GM12891 (cell line): ENCODE data around the gene SPATA46.
"Not testable (repeated sequence)": the region's sequence is repeated elsewhere in the genome, so short reads cannot be mapped to it uniquely, and the experiment has no call there.

Experiments used
- DNase-seq: peaks from one replicate; pipeline ENCODE4 v3.0.0; 2011; ENCODE audit warnings: low spot score; ENCODE audit not compliant: insufficient read length
- FAIRE-seq: peaks from 2 replicates; lab custom pipeline; 2011; peaks lifted over from hg19 to GRCh38; lab: Jason Lieb, UNC
- PAX5 ChIP-seq: IDR thresholded peaks from 2 replicates; pipeline ENCODE4 v1.6.1; 2011; ENCODE audit warnings: low read length, moderate library complexity, mild to moderate bottlenecking; ENCODE audit not compliant: insufficient read depth, severe bottlenecking
- POLR2A ChIP-seq: IDR thresholded peaks from 2 replicates; pipeline ENCODE4 v1.6.1; 2011; ENCODE audit warnings: low read depth, low read length, control low read depth
- POLR2AphosphoS5 ChIP-seq: IDR thresholded peaks from 2 replicates; pipeline ENCODE4 v1.6.1; 2011; ENCODE audit warnings: low read depth, low read length, control low read depth
- POU2F2 ChIP-seq: IDR thresholded peaks from 2 replicates; pipeline ENCODE4 v1.6.1; 2011; ENCODE audit warnings: low read depth, mild to moderate bottlenecking, control low read depth, low read length, moderate library complexity
- SPI1 ChIP-seq: IDR thresholded peaks from 2 replicates; pipeline ENCODE4 v1.6.1; 2011; ENCODE audit warnings: low read depth, low read length, control low read depth
- TAF1 ChIP-seq: IDR thresholded peaks from 2 replicates; pipeline ENCODE4 v1.6.1; 2011; ENCODE audit warnings: low read depth, low read length, control low read depth

Gene SPATA46

GRCh38 chr1:162359523-162360236 lies 17.0 kb downstream of the SPATA46 start:
- no peak for TF ChIP-seq PAX5
- TF ChIP-seq POLR2A: no peak
- TF ChIP-seq SPI1: no peak
- TF ChIP-seq POLR2AphosphoS5: no peak
- DNase-seq (no peak), FAIRE-seq (peak; percentile 31)

- FAIRE-seq: no peak
- TF ChIP-seq SPI1 (no peak), POLR2A (no peak), PAX5 (no peak)
- DNase-seq: no peak
Observed at GRCh38 chr1:162358928-162359327, 17.7 kb downstream of the SPATA46 start.

- no peak for FAIRE-seq
- no peak for DNase-seq
- TF ChIP-seq PAX5 (no peak), SPI1 (no peak), POLR2A (no peak), POLR2AphosphoS5 (no peak), TAF1 (no peak), POU2F2 (no peak)
Observed at GRCh38 chr1:162357681-162358266, 18.9 kb downstream of the SPATA46 start.

- DNase-seq (no peak), FAIRE-seq (no peak)
- TF ChIP-seq SPI1 (no peak), TAF1 (no peak), POU2F2 (no peak), POLR2AphosphoS5 (no peak), POLR2A (no peak), PAX5 (no peak)
Observed at GRCh38 chr1:162353702-162354101, 23.0 kb downstream of the SPATA46 start.

GRCh38 chr1:162353078-162353477 lies 23.6 kb downstream of the SPATA46 start:
- DNase-seq (no peak), FAIRE-seq (no peak)
- TF ChIP-seq POLR2A (no peak), PAX5 (no peak), POU2F2 (no peak), POLR2AphosphoS5 (no peak)

- not testable (repeated sequence) for FAIRE-seq, DNase-seq
Observed at GRCh38 chr1:162351874-162352273, 24.8 kb downstream of the SPATA46 start.

GRCh38 chr1:162351246-162351842 lies 25.3 kb downstream of the SPATA46 start:
- no peak for DNase-seq
- TF ChIP-seq POU2F2 (no peak), PAX5 (no peak), POLR2AphosphoS5 (no peak), POLR2A (no peak), TAF1 (no peak), SPI1 (no peak)

GRCh38 chr1:162349635-162350330 lies 26.9 kb downstream of the SPATA46 start:
- FAIRE-seq: no peak
- TF ChIP-seq SPI1 (no peak), POLR2A (no peak), PAX5 (no peak), TAF1 (no peak), POLR2AphosphoS5 (no peak), POU2F2 (no peak)
- no peak for DNase-seq

More at GRCh38 chr1:162351246-162351842, 25.3 kb downstream of the SPATA46 start:
- FAIRE-seq: no peak

GRCh38 chr1:162347281-162347680 lies 29.4 kb downstream of the SPATA46 start:
- no peak for FAIRE-seq
- no peak for TF ChIP-seq PAX5
- no peak for TF ChIP-seq POLR2A
- no peak for TF ChIP-seq SPI1
- no peak for TF ChIP-seq POU2F2
- TF ChIP-seq POLR2AphosphoS5: no peak
- no peak for TF ChIP-seq TAF1
- no peak for DNase-seq

GRCh38 chr1:162343470-162343869 lies 33.2 kb downstream of the SPATA46 start:
- no peak for DNase-seq
- FAIRE-seq: no peak
- TF ChIP-seq PAX5 (no peak), POU2F2 (no peak), POLR2A (no peak), POLR2AphosphoS5 (no peak), SPI1 (no peak), TAF1 (no peak)
